GM18507 (cell line): ENCODE measurements around the gene WWOX.

Source experiments
- DNase-seq: peaks from one replicate; pipeline ENCODE4 v3.0.0; 2011; ENCODE audit warnings: low read depth; ENCODE audit not compliant: insufficient read length; ENCODE audit errors: extremely low spot score
- FAIRE-seq: peaks from 2 replicates; lab custom pipeline; 2011; peaks lifted over from hg19 to GRCh38; lab: Jason Lieb, UNC

Gene WWOX

DNA sequence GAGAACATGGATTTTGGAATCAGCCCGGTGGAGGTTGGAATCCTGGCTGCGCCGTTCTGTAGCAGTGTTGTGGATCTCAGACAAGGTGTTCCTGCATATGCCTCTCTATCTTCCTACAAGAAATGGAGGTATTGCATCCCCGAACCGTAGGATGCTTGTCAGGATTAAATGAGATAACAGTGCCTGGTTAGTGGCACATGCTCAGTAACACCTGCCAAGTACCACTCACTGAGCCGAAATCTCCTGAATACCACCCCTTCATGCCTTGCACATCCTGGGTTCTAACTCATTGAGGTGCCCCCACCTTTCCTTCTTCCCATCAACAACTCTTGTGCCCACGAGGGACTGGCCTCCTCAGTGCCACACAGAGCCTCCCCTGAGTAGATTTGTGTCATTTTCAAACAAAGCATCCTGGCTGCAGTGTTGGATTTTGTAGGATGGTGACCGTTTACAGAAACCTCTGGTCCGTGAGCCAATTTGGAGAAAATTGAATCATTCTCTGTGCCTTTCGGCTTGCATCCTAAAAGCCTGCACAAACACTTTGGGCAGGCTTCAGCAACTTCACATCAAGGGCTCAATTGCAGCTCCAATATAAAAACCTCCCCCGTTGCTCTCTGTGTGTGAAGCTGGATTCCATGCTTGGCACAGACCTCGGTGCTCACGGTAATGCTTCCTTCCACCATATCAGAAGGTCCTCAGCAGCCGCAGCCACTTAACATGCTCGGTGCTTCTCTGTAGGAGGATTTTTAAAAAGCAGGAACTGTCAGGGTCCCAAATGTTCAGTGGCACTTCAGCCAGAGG, 84.2 kb downstream of the WWOX start:
- FAIRE-seq (no peak), DNase-seq (no peak)

DNA sequence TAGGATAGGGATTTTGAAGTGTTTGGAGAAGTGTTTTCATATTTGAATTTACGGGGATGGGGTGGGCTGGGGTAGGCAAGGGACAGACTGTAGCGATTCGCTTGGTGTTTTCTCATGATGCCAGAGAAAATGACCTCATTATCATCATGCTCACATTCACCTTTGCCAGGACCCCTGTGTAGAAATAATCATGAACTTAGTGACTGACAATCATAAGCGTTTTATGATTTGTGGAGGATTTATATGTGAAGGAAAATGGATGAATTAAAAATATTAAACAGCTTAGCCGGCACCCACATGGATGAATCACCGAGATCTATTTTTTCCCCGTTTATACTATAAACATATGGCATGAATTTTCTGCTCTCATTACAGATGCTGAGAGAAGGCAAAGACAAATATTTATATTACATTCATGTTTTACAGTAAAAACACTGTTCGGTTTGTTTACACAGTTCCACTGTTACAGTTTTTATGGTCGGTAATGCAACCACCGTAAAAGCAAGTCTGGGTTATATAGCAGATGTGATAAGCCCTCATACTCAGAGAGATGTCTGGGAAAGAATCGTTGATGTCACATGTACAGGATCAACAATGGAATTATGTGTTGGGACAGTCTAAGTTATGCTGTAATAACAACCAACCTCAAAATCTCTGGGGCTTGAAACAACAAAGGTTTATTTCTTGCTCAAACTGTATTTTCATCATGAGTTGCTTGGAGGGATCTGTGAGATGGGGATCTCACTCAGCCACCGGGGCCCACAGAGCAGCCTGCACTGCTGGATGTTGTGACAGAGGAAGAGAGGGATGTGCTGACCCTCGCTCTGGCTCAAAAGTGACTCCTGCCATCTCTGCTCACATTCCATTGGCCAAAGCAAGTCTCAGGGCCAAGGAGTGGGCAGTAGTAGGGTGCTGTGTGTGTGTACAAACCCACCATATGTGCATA, 85.1 kb downstream of the WWOX start:
- no peak for DNase-seq
- no peak for FAIRE-seq

DNA sequence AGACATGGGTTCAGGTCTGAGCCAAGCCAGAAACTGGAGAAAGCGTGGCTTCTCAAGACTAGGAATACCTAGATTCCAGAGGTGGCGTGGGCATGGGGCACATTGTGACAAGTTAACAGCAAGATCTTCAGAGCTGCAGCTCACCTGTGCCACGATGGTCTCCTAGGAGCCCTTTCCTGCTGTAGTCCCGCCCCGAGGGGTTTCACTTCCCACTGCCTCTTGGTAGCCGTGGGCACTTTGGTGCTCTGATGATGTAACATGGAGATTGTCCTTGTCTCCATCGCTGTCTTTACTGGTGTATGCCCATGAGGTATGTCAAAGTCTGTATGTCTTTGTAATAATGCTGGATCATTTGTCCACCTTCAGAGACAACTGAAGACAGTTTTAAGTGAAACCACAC, 89.7 kb downstream of the WWOX start:
- FAIRE-seq (no peak), DNase-seq (no peak)

DNA sequence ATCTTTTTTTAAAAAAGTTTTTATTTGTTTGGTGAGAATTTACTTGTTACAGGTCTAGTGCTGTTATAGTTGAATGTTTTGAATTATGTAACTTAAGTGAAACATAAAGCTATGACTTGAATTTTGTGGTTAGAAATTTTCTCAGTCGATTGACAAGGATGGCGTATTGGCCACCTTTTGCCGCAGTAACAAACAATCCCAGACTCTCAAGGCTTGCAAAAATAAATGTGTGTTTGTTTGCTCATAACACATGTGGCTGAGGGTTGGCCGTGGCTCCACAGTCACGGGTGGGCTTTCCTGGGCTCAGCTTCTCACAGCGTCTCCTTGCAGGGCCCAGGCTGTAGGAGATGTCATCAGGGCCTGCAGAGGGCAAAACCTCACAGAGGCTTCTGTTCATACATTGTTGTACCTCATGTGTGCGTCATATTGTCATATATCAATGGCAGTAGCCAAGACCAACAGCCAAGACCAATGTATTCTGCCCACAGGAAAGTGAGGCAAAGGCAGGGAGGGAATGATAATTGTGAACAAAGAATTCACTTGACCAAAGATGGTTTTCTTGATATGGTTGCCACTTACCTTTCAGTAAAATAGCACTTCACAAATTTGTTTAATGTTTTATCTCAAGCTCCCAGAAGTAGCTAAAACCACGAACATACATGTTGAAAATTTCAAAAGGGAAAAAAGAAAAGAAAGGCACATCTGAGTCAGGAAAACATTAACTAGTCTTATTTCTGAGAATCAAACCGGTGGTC, 93.5 kb downstream of the WWOX start:
- FAIRE-seq (no peak), DNase-seq (no peak)

DNA sequence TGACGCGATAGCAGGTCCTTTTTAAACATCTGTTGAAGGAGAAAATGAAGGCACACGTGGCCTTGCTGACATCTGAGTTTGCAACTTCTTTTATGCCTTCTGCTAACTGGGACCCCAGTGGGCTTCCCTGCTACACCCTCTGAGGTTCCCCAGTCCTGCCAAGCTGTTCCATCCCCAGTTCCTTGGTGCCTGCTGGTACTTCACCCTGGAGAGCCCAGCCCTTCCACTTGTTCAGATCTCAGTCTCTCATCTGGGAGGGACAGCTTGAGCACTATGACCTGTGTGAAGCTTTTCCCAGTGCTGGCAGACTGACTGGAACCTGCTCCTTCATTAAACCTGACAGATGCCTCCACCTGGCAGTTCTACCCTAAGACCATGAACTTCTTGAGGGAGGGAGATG, 95.5 kb downstream of the WWOX start:
- no peak for FAIRE-seq
- no peak for DNase-seq

DNA sequence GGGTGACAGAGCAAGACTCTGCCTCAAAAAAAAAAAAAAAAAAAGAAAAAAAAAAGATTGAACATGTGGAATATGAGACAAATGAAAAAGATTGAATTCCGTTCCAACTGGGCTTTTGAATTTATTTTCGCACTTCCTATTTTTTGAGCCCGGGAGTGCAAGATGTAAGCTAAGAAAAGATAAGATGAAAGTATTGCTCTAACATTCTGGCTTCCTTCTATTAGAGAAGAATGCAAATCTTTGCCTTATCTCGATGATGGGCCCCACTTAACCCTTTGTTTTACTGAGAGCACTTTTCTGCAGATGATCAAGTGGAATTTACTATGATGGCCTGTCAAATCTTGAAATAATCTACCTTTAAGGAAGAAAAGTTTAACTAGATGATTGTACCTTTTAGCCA, 96.3 kb downstream of the WWOX start:
- FAIRE-seq (no peak), DNase-seq (no peak)

DNA sequence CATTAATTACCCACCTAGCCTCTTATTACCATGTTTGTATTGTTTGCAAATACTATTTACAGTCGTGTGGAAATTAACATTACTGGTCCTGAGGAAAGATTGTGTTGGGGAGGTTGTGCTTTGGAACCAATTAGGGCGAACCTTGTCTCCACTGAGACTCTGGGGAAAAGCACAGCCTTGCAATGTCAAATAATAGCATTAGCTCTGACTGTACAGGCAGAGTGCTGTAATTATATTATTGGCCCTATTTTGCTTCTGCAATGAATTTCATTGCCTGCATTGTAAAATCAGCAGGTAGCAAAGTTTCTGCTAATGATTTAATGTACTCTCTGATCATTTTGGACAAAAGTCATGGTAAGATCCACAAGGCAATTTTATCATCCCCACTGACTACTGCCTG, 97.0 kb downstream of the WWOX start:
- FAIRE-seq: no peak

DNA sequence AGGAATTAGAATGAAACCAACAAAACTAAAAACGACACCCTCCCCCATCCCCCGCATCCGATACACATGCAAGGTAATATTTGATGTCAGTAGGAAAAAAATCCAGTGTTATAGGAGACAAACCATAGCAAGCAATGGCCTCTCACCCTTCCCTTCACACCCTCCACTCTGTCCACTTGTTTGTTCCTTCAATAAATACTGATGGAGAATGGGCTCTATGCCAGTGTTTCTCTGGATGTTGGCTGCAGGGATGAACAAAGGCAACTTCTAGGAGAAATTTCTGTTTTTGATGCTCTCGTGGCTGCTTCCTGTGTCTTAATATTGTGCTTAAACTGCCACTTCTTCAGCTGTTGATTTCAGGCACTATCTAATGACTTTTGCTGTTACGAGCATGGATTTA, 98.8 kb downstream of the WWOX start:
- FAIRE-seq (no peak), DNase-seq (no peak)

More for the DNA sequence above, 97.0 kb downstream of the WWOX start:
- no peak for DNase-seq

DNA sequence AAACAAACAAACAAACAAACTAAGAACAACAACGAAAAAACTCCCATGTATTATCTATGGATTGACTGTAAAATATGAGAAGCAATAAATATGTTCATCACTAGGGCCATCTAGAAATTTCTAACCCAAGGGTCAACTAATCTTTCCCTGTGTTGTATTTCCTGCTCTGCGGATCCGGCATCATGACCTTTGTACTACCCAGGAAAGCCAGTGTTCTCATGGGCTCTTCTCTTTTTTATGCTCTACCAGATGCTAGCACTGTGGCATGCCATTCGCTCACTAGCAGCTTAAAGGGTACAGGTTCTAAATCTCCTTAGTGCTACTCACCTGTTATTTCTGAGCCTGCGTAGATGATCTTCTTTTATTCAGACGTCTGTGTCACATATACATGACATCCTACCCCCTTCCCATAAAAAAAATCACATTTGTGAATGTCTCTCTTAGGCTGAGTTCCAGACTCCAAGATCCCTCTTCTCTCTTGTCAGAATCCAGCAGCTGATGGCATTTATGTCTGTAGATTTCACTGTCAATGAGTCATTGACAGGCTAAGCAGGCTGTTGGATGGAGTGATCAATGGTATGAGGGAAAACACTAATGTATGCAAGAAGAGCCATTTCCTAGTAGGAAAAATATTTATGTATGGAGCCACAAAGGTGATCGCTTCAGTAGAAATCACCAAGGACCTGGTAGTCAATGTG, 100.0 kb downstream of the WWOX start:
- no peak for FAIRE-seq
- no peak for DNase-seq

DNA sequence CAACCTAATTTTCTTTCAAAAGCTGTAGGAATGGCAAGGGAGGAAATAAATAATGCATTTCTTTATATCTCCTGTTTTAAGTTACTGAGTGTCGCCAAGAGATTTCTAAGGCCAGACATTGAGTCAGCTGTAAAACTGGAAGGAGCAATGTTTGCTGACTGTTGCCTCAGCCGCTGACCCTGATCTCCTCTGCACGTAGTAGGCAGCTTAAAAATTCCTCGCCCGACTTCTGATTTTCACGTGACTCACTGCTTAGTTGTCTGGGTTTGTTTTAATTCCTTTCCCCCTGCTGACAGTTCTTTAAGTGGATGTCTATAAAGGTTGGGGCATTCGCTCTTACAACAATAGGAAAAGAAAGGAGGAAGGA, 100.6 kb downstream of the WWOX start:
- no peak for DNase-seq
- FAIRE-seq: no peak

DNA sequence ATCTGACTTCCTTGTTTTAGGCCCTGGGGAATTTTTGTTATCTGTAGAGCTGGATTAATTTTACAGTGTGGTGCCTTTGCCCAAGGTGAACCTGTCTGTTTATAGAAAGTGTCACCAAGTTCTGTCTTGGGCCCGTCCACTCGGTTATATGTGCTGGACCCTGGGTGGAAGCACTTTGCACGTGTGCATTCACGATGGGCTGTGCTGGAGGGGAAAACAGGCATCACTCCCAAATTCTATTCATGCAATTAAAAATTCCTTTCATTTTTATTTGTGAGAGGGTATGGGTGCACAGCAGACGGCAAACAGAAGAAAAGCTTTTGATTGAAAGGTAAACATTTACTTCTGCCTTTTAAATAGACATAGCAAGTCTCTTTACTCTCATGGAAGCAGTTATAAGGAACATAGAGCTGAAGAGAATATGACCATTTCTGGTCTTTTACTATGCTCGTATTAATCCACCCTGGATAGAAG, 101.2 kb downstream of the WWOX start:
- no peak for DNase-seq

DNA sequence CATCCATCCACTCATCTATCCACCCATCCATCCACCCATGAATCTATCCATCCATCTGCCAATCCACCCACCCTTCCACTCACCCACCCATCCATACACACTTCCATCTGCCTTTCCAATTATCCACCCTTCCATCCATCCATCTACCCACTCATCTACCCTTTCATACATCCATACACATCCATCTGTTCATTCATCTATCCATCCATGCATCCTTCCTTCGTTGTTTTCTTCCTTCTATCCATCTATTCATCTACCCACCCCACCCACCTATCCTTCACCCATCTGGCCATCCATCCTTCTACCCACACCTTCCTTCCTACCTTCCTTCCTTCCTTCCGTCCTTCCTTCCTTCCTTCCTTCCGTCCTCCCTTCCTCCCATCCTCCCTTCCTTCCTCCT, 106.1 kb downstream of the WWOX start:
- DNase-seq: no peak
- no peak for FAIRE-seq

More for the DNA sequence above, 101.2 kb downstream of the WWOX start:
- FAIRE-seq: no peak

DNA sequence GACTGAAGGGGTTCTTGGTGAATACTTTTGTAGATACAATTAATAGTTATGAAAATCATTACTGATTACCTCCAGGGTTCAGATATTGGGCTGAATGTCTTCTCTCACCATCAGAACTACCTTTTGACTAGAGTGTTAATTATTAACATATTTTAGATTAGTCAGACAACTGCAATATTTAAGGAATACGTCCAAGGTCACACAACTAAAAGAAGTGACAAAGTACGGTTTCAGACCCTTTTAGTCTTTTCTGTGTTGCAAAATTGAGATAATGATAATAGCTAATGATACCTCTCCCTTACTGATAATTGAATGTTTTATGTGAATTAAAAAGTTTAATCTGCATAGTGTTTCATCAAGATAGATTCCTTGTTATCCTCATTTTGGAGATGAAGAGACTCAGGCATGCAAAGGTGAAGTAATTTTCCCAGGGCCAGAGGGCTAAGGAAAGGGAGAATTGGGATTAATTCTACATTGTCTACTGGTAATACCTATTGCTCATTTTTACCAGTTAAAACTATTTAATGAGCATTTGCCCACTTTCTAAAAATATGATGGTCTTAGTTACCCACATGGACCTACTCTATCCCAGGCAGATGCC, 107.3 kb downstream of the WWOX start:
- DNase-seq (no peak), FAIRE-seq (no peak)

DNA sequence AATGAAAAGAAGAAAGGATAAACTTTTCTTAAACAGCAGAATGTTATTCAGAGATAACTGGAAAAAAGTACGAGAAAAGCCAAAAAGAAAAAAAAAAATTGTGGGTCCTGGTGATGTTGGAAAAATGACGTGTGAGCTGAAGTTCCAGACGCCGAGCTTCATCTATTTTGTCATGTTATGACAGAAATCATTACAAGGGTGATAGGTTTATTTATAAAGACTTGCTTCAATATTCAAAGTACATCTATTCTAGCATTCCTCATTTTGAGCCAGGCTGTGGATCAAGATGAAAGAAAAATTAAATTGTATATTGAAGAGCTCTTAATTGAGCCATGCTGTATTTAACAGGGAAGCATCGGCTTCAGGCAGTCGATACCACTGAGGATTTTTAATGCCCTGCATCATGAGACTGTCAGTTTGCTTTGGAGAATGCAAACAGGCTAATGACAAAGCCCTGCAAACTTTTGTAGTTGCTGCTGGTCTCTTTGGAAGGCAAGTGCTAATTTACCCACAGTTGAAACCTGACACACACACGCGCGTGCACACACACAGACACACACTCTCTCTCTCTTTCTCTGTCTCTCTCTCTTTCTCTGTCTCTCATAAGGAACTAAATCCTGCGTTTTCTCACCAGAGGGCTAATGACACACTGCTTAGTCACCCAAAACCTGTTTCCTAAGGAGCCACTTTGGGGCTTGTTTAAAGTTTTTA, 110.7 kb downstream of the WWOX start:
- DNase-seq: no peak

DNA sequence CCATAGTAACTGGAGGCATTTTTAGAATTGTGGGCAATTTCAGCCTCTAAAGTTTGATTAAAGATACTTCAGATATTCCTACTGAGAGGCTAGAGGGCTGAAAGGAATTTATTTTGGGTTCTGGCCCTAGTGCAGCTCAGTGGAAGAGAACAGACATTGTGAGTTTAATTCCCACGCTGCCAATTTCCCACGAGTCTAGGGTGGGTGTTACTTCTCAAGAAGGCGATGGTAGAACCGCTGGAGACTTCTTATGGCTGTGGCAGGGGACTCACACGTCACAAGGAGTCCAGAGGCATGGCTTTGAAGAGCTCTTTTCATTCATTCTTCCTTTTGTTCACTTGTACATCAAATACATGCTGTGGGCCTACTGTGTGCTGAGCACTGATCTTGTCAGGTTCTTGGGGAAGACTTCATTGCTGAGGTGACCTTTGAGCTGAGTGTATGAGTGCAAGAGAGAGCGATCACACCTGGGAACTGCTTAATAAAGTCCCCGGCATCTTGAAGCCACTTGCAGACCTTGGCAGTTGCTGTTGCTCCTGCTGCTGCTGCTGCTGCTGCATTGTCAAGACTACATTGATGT, 111.7 kb downstream of the WWOX start:
- FAIRE-seq: no peak
- DNase-seq: no peak

More for the DNA sequence above, 110.7 kb downstream of the WWOX start:
- no peak for FAIRE-seq

DNA sequence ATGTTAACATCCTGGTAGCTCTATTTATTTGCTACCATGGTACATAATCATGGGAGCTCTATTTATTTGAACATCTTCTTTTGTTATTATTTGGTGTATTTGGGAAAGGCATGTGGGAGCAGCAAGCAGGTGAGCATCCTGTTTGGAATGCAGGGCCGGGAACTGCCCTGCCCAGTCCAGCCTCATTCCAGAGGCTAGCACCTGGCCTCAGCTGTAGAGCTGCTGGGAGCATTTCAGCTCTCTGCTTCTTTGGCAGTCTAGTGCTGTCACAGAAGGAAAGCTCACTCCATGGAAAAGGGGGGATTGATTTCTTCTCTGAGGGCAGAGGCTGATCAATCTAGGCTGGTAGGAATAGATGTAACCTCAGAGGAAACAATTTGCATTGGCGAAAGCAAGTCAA, 112.5 kb downstream of the WWOX start:
- no peak for DNase-seq

DNA sequence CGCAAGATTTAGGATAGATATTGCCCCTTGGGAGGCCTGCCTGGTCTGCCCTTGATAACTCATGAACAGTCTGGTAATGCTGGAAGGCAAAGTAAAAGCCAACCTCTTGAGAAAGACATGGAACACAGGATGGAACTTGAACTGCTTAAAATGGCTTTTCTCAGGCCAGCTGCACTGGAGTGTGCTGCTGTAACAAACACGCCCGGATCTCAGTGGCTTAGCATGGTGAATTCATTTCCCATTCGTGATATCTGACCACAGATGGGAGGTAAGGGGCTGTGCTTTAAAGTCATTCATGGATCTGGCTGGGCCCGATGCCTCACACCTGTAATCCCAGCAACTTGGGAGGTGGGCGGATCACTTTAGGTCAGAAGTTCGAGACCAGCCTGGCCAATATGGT, 113.2 kb downstream of the WWOX start:
- DNase-seq: no peak
- no peak for FAIRE-seq

More for the DNA sequence above, 112.5 kb downstream of the WWOX start:
- FAIRE-seq: no peak

DNA sequence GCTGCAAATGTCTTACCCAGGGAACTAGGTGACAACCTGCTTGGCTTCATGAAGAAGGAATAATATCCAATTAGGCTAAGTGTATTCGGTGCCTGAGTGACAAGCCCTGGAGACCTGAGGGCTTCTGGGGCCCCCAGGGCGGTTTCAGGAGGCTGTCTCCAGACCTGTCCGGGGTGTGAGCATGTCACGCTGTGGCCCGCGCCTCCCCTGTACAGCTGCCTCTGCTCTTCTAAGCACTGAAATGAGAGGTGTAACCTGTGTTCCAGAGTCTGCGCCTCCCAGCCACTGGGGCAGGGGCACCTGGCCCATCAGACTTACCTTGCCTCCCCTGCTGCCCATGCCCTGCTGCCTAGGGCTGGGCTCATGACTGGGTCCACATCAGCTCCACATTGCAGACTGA, 114.3 kb downstream of the WWOX start:
- DNase-seq (no peak), FAIRE-seq (no peak)
